Sigmoid colon (tissue), 4 donors: Measurements from ENCODE around the gene CCDC18.

ENCODE experiments used
- CTCF ChIP-seq, 4 experiments: fragments of 450-650 bp in 3 of 4; fragments of 200-600 bp in 1 of 4; IDR thresholded peaks; one replicate each; pipeline ENCODE4 v1.5.1; 2016 to 2019; ENCODE audit warnings: antibody characterized with exemption in 4 of 4, mild to moderate bottlenecking in 3 of 4, moderate library complexity in 2 of 4
- POLR2A ChIP-seq, 2 donors: fragments of 450-650 bp; IDR thresholded peaks; one replicate each; pipeline ENCODE4 v1.6.1; 2016; ENCODE audit warnings: antibody characterized with exemption in 2 of 2, mild to moderate bottlenecking in 2 of 2, moderate library complexity in 2 of 2
- POLR2AphosphoS5 ChIP-seq, 4 donors: sonication (generic); formaldehyde crosslinking; IDR thresholded peaks; one replicate each; pipeline ENCODE4 v1.6.1; 2017; ENCODE audit warnings: antibody characterized with exemption in 4 of 4

GRCh38 chr1:93323185-93323820 is 142.8 kb downstream of the CCDC18 start:
- TF ChIP-seq CTCF (IDR thresholded peaks at IDR 0.05): no peak
- TF ChIP-seq POLR2AphosphoS5 (IDR thresholded peaks at IDR 0.05): no peak
- no peak for TF ChIP-seq POLR2A (IDR thresholded peaks at IDR 0.05)
